ENCODE results near the gene GSTM4. TPM values are rescaled to one million over a fixed set of nuclear protein-coding genes. Genes with fewer than 3 reads are reported as not detected.

The GSTM4 gene
- total and polyA plus RNA-seq, 2 experiments from 2014 or later = 12.8 to 12.9 TPM

GRCh38 chr1:109661391-109661790 lies 5.5 kb downstream of the GSTM4 start:
- no peak for ATAC-seq
- DNase-seq (ENCODE audit: low spot score) = no peak
- peaks cover 2% of the 10 kb centered on the region; the same call in 1 of the 3 replicates for H3K4me1 Mint-ChIP-seq
- TF ChIP-seq STAT1 (IDR thresholded peaks at IDR 0.05; ENCODE audit: unreplicated experiment) (no peak), POLR2AphosphoS5 (IDR thresholded peaks at IDR 0.05; ENCODE audit: low read depth) (no peak), CTCF (conservative IDR thresholded peaks at IDR 0.05; ENCODE audit: low read depth in 2 of 2) (no peak), CREB1 (CRISPR knock-in tag; IDR thresholded peaks at IDR 0.05; ENCODE audit: low read depth) (no peak), EZH2phosphoT487 (IDR thresholded peaks at IDR 0.05; ENCODE audit: unreplicated experiment) (no peak), EZH2 (IDR thresholded peaks at IDR 0.05; ENCODE audit: low read depth, unreplicated experiment) (no peak), ZNF462 (CRISPR knock-in tag; IDR thresholded peaks at IDR 0.05) (no peak), ZNF331 (CRISPR knock-in tag; IDR thresholded peaks at IDR 0.05; ENCODE audit: low read depth) (no peak), JUNB (IDR thresholded peaks at IDR 0.05; ENCODE audit: unreplicated experiment) (no peak), NANOG (IDR thresholded peaks at IDR 0.05; ENCODE audit: borderline replicate concordance) (no peak), ZNF114 (CRISPR knock-in tag; IDR thresholded peaks at IDR 0.05) (no peak)
- TF ChIP-seq, protein P1, sequence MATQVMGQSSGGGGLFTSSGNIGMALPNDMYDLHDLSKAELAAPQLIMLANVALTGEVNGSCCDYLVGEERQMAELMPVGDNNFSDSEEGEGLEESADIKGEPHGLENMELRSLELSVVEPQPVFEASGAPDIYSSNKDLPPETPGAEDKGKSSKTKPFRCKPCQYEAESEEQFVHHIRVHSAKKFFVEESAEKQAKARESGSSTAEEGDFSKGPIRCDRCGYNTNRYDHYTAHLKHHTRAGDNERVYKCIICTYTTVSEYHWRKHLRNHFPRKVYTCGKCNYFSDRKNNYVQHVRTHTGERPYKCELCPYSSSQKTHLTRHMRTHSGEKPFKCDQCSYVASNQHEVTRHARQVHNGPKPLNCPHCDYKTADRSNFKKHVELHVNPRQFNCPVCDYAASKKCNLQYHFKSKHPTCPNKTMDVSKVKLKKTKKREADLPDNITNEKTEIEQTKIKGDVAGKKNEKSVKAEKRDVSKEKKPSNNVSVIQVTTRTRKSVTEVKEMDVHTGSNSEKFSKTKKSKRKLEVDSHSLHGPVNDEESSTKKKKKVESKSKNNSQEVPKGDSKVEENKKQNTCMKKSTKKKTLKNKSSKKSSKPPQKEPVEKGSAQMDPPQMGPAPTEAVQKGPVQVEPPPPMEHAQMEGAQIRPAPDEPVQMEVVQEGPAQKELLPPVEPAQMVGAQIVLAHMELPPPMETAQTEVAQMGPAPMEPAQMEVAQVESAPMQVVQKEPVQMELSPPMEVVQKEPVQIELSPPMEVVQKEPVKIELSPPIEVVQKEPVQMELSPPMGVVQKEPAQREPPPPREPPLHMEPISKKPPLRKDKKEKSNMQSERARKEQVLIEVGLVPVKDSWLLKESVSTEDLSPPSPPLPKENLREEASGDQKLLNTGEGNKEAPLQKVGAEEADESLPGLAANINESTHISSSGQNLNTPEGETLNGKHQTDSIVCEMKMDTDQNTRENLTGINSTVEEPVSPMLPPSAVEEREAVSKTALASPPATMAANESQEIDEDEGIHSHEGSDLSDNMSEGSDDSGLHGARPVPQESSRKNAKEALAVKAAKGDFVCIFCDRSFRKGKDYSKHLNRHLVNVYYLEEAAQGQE (IDR thresholded peaks at IDR 0.05; ENCODE audit: unreplicated experiment) = no peak
- TF ChIP-seq, protein P2, sequence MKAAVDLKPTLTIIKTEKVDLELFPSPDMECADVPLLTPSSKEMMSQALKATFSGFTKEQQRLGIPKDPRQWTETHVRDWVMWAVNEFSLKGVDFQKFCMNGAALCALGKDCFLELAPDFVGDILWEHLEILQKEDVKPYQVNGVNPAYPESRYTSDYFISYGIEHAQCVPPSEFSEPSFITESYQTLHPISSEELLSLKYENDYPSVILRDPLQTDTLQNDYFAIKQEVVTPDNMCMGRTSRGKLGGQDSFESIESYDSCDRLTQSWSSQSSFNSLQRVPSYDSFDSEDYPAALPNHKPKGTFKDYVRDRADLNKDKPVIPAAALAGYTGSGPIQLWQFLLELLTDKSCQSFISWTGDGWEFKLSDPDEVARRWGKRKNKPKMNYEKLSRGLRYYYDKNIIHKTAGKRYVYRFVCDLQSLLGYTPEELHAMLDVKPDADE (IDR thresholded peaks at IDR 0.05) = no peak
- H3K4me3 ChIP-seq = no peak overlapping the region
- peaks cover 9% of the 10 kb centered on the region for H3K27me3 Mint-ChIP-seq (ENCODE audit: insufficient read depth, low read depth, poor library complexity)
- H3K9me3 Mint-ChIP-seq = no peaks in the 10 kb centered on the region
- H3K4me3 Mint-ChIP-seq = no peak overlapping the region
- no peaks in the 10 kb centered on the region for H4K20me1 ChIP-seq (replicated peaks; ENCODE audit: insufficient read depth)
- no peak overlapping the region for H2AFZ ChIP-seq
- H3K9me2 ChIP-seq (ENCODE audit: insufficient read depth) = no peaks in the 10 kb centered on the region
- H3K27me3 ChIP-seq (ENCODE audit: insufficient read depth) = no peaks in the 10 kb centered on the region
- no peak overlapping the region for H3K27ac ChIP-seq (ENCODE audit: low read depth)
- no peak overlapping the region for H3K27ac Mint-ChIP-seq
- no peaks in the 10 kb centered on the region for H3F3A ChIP-seq (replicated peaks; ENCODE audit: low read depth)
- no peaks in the 10 kb centered on the region for H3K79me2 ChIP-seq (replicated peaks; ENCODE audit: insufficient read depth)
- H3K4me2 ChIP-seq = no peak overlapping the region
- H3K36me3 ChIP-seq (ENCODE audit: insufficient read depth) = no peaks in the 10 kb centered on the region
- no peaks in the 10 kb centered on the region for H3K4me1 ChIP-seq (ENCODE audit: insufficient read depth)
- H3K36me3 Mint-ChIP-seq (ENCODE audit: low read depth) = no peaks in the 10 kb centered on the region
